GM19025 (cell line): ENCODE measurements around the gene CENPS.
"Not testable (repeated sequence)": the region's sequence is repeated elsewhere in the genome, so short reads cannot be mapped to it uniquely, and the experiment has no call there.

Experiments used
- ATAC-seq: cut with Tn5 transposase; IDR thresholded peaks from one replicate; pipeline ENCODE4 v1.9.1; 2021; ENCODE audit warnings: mild to moderate bottlenecking, low read depth, moderate library complexity; ENCODE audit not compliant: unreplicated experiment

CENPS gene

DNA sequence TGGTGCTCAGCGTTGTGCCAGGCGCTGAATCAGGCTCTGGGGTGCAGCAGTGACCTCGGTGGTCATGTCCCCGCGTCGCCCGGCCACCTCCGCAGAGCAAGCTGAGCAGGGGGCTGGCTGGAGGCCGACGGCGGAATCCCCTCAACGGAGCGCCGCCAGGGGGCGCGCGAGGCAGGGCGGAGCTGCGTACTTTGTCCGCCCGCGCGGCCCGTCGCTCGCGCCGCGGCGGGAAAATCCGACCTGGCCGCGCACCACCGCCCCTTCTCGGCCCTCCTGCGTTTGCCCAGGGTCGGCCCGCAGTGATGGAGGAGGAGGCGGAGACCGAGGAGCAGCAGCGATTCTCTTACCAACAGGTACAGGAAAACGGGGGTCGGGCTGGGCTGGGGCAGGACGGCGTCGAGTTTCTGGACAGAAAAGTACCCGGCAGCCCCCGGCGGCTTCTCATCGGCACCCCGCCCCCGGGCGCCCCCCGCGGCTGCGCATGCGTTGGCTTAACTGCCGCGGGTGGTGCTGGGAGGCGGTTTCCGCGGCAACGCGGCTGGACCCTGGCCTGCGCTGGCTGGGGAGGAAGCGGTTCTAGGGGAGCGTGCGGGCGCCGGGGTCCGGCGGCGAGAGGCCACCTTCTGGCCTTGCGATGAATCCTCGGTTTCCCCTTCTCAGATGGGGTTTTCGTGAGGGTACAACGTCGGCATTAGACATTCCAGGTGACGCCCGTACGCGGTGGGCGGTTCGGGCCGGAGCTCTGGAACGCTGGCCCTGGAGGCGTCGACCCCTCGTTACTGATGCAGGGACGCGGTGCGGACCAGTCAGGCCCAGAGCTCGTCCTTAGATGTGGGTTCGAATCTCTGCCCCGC, at the start of gene CENPS:
Gene CENPS (plus strand): TSS at position 218 of the 854 bp plus-strand sequence. CDS start 85 bp downstream, at position 303.
- ATAC-seq = peak; percentile 70

DNA sequence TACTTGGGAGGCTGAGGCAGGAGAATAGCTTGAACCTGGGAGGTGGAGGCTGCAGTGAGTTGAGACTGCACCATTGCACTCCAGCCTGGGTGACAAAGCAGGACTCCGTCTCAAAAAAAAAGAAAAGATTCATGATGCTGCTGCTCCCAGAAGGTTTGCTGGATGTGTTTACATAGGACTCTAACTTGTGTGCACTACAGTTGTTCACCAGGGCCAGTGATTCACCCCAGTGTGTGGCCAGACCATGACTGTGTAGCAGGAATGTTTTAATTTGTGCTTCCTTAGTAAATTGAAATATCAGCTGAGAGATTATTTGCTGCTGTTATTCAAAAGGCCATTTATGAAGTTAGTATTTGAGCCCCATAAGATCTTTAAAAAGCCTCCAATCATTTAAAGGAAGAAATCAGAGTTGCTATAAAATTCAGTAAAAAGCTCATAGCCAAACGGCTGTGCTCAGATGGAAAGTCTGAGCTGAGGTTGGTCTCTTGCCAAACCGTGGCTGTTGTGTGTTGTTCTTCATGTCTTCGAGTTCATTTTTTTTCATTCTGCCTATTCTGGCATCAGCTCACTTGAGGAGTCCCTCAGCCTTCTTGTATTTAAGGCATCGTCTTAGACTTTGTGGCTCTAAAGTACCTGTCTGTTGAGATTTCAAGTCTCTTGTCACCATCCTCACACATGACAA, 49.5 kb upstream of the CENPS start:
- no peak for ATAC-seq

DNA sequence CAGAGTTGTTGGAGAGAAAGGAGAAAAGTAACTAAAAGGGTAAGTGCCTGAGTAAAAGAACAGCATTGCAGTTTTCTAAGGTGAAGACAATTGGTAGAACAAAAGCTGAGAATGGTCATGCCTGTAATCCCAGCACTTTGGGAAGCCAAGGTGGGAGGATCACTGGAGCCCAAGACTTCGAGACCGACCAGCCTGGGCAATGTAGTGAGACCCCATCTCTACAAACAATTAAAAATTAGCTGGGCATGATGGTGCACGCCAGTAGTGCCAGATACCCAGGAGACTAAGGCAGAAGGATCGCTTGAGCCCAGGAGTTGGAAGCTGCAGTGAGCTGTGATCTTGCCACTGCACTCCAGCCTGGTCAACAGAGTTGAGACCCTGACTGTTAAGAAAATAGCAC, 46.6 kb upstream of the CENPS start:
- ATAC-seq = no peak

DNA sequence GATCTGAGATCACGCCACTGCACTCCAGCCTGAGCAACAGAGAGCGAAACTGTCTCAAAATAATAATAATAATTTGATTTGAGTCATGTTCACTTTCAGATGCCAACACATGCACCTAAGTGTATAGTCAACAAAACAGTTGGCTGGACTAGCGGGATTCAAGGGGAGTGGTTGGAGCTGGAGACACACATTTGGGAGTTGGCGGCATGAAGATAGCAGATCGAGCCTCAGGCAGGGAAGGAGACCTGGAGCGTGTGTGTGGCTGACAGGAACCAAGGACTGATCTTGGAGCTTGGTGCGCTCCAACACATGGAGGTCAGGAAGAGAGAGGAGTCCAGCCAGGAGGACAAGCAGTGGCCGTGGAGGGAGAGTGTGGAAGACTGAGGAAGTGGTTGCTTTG, 46.0 kb upstream of the CENPS start:
- ATAC-seq = no peak

DNA sequence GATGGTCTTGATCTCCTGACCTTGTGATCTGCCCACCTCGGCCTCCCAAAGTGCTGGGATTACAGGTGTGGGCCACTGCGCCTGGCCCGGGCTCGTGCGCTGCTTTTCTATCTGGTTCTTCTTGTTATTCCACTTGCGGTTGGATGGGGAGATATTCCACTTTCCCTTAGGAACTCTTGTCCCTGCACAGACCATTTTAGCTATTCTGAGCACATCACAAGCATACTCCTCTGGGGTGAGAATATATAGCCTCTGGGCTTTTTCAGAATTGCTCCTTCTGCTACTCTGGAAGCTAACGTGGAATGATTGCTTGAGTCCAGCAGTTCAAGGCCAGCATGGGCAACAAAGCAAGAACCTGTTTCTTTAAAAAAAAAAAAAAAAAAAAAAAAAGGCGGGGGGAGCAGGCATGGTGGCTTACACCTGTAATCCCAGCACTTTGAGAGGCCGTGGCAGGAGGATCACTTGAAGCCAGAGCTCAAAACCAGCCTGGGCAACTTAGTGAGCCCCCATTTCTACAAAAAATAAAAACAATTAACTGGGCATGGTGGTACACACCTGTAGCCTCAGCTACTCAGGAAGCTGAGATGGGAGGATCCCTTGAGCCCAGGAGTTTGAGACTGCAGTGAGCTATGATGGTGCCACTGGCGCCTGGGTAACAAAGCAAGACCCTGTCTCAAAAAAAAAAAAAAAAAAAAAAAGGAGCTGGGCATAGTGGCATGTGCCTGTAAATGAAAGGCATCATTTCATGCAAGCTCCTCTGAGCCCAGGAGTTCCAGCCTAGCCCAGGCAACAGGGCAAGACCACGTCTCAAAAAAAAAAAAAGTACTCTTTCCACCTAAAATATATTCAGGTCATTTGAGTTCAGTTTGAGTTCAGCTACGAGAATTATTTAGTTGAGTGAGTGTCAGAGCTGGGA, 43.2 kb upstream of the CENPS start:
- ATAC-seq = no peak

DNA sequence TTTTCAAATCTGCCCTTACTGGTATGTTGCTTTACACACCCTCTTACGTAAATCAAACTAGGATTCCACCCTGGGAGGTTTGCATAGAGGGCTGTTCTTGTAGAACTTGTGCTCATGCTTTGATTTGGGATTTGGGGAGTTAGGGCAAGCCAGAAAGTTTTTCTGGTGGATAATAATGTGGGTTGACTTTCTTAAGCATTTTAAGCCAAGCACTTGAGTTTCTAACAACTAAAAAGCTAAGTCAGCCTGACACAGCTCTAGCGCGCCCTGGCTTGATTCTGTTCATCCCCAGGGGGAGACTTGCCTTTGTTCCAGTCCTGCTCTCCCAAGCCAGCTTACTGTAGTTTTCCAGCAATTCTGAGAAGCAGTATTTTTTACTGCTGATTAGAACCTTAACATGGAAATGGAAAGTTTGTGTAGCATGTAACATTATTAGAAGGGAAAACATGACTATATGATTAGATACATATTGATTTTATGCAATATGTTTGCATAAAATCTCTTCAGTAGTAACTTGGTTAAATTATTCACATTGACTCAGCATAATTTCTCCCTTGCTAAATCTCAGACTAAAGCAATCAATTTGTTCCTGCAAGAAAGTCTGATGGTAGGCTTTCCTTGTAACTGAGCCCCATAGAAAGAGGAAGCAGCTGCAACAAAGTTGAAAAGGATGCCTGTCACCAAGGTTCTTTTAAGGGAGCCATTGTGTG, 42.4 kb upstream of the CENPS start:
- ATAC-seq = no peak

DNA sequence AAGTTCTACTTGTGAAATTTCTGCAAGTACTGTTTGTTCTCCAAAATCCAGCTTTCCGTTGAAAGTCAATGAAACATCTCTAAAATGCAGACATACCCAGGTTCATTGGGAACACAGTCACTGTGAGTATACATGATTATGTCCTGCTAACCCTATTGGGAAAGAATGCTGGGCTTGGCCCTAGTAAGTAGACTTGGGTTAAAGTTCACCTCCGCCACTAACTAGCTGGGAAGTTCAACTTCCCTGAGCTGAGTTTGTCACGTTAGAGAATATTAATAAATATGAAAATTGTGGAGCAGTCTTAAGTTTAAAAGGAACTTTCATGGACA, 41.9 kb upstream of the CENPS start:
- no peak for ATAC-seq

DNA sequence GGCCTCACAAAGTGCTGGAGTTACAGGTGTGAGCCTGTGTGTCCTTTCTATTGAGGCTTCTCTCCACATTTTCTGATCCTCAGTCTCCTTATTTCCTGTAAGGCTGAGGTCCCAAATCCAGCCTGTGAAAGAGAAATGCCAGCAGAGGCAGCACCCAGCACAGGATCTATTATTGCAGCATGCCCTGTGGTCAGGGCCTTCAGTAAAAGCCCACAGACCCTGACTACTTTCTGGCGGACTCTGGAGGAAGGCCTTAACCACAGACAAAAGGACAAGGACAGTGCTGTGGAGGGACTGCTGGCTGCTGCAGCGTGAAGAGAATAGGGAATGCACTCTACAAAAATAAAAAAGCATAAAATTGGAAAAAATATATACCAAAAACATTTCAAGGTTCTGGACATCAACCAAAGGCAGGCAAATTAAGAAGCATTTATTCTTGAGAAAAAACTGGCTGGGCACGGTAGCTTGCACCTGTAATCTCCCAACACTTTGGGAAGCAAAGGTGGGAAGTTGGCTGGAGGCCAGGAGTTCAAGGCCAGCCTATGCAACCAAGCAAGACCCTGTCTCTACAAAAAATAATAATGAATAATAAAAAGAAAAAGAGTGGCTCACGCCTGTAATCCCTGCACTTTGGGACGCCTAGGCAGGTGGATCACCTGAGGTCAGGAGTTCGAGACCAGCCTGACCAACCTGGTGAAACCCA, 40.8 kb upstream of the CENPS start:
- ATAC-seq = no peak

DNA sequence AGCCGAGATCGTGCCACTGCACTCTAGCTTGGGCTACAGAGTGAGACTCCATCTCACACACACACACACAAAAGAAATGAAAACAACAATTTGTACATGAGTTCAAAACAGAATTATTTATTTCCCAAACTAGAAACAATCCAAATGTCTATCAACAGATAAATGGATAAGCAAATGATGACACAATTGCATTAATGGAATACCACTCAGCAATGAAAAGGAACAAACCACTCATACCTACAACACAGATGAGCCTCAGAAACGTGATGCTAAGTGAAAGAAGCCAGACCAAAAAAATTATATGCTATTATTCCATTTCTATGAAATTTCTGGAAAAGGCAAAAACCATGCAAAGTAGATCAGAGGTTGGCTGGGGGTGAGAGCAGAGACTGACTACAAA, 33.4 kb upstream of the CENPS start:
- no peak for ATAC-seq

DNA sequence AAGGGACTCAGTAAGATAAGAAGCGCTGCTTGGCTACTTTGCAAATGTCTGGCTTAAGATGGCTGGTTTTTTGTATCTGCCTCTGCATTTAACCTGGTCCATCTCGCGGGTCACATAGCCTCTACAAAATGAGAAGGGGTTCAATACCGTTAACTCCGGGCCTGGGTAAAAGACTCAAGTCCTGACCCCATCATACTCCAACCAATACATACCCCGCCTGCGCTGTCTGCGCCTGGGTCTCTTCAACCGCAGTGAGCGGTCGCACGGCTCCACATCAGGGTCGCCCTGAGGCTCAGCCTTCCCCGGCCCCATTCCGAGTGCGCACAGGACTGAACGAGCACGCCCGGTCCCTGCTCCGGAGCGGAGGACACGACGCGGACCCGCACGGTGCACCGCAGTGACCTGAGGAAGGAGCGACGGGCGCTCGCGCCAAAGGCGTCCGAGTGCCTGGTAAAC, 31.9 kb upstream of the CENPS start:
- no peak for ATAC-seq

DNA sequence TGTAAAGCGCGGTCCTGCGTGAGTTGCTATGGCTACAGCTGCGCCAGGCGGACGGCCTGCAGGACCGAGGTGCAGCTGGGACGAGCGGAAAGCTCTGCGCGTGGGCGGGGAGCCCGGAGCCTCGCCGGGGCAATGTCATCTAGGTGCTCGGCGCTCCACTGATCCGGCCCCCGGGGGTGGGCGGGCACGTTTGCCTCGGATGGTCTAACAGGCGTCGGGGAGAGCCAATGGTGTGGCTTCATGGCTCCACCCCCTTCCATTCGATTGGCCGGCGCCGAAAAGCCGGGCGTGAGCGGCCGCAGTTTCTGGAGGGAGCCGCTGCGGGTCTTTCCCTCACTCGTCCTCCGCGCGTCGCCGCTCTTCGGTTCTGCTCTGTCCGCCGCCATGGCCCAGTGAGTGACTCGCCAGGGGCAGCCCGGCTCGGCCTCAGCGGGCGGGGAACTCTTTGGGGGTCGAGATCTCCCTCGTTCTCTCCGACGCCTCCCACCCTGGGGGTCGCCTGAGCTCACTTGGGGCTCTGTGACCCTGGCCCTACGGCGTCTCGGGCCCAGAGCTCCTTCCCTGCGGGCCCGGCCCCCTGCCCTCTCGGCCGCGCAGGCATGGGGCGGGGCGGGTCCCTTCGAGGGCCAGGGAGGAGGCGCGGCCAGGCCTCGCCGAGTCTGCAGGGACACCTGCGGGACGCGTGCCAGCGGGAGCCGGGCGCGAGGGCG, 31.3 kb upstream of the CENPS start, which contains the start of gene PGD:
Gene PGD (plus strand): TSS at position 331 of the 710 bp plus-strand sequence. CDS start 54 bp downstream, at position 385.
- peak; percentile 93 for ATAC-seq

DNA sequence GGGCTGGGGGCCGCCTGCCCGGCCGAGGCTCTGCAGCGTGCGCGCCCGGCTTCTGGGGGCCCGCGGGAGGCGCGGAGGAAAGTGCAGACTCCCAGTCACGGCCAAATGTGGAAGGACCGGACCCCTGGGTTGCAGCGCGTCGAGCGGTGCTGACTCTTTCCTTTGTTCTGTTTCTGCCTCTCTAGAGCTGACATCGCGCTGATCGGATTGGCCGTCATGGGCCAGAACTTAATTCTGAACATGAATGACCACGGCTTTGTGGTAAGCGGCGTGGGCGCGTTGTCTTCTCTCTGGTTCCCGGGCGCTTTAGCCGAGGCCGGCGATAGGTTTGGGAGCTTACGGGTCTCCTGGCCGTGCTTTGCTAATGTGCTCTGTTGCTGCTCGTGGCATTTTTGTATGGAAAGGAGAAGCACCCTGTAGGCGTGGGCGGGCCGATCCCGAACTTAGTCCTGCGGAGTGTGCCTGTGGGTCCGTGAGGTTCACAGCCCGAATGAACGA, 30.7 kb upstream of the CENPS start:
- no peak for ATAC-seq

DNA sequence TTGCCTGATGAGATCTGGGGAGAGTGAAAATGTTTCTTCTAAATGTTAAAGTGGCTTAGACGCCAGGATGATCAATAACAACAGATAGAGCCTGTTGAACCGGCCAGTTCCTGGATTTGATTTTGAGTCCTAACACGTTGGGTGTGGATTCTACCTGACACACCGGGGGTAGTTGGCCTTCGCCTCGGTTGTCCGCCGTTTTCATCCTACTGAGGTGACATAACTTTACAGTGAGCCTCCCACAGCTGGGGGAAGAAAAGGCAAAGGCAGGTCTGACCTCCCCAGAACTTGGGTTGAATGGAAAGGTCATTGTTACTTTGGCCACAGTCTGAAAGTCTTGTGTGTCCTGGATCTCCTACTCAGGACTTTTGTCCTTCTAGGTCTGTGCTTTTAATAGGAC, 30.2 kb upstream of the CENPS start:
- ATAC-seq = no peak

DNA sequence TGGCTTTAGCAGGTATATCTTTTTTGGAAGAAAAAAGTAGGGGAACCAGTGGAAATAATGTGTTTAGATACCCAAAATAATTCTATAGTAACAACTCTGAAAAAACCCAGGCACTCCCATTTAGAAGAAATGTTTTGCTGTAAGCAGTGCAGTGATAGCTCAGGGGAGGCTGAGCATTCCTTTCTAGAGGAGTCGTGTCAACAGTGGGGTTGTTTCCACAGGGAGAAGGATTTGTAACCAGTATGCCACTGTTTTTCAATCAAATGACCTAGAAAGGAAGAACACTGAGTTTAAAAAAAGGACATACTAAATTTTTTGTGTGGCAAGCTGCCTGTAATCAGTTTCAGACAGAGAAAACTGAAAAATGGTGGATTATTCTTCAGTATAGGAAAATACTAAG, 29.0 kb upstream of the CENPS start:
- ATAC-seq = no peak

DNA sequence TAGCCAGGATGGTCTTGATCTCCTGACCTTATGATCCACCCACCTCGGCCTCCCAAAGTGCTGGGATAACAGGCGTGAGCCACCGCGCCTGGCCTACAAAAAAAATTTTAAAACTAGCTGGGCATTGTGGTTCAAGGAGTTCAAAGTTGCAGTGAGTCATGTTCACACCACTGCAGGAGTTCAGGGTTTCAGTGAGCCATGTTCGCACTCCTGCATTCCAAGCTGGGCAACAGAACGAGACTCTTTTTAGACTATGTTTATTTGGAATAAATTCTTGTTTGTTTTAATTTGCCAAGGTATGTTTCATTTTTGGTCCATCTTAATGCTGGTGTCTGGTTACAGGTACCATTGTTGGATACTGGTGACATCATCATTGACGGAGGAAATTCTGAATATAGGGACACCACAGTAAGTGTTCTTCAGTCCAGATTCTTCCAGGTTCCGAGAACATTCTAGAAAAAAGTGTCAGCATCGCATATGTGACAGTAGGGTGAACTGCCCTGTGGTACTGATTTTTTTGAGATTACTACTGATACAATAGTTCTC, 27.4 kb upstream of the CENPS start:
- ATAC-seq = no peak

DNA sequence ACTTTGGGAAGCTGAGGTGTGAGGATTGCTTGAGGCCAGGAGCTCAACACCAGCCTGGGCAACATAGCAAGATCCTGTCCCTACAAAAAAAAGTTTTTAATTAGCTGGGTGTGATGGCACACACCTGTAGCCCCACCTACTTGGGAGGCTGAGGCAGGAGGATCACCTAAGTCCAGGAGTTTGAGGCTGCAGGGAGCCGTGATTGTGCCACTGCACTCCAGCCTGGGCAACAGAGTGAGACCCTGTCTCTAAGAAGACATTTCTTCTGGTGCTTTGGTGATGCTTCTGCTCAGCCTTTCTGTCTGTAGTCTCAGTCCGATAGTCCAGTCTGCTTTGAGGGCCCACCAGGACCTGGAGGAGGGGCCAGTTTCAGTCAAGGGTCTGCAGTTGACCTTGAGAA, 23.0 kb upstream of the CENPS start:
- no peak for ATAC-seq

DNA sequence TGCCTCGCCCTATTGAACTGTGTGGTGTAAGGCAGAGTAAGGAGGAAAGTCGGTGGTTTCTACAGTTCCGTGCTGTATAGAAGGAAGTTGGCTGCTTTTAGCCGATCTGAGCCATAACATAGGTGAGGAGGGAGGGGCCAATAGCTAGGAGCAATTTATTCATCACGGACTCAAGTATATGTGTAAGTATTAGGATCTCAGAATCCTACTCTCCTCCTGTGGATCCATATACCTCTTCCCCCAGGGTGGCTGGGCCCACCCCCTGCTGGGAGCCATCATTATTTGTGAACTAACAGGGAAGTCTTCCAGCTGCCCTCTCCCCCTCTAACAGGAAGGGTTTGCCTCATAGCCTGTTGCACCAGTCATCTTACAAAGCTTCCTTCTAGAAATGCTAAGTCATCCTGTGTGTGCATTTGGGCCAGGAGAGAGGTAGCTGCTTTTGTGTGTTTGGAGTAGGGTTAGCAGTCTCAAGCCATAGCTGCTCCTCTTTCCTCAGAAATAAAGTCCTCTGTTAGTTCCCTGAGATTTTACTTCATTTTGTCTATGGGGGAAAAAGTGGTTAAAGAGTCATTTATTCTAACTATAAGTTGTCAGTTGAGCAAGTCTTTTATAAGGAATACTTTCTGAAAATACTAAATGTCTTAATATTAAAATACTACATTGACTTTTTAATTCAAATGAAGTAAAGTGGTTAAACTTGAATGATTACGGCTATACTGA, 14.9 kb upstream of the CENPS start:
- ATAC-seq = no peak

DNA sequence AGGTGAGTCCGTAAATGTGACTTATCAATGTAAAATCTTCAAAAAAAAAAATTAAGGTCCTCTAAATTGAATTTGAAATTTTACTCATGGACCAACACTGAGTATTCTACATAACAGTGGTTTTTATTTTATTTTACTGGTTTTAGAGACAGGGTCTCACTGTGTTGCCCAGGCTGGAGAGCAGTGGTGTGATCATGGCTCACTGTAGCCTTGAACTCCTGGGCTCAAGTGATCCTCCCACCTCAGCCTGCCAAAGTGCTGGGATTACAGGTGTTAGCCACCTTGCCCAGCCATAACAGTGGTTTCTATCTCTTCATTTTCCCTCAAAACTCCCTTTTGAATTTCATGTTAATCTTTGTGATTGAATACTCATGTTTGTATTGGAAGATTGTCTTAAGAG, 14.3 kb upstream of the CENPS start:
- ATAC-seq = not testable (repeated sequence)
